Stimulated activated CD8-positive, alpha-beta memory T cell treated with anti-CD3 and anti-CD28 coated beads, Interleukin-2, amount 100 ng/mL, for 1 hour (primary cell): Measurements from ENCODE around the gene CRYGS.
"Not testable (repeated sequence)": the region's sequence is repeated elsewhere in the genome, so short reads cannot be mapped to it uniquely, and the experiment has no call there.

ENCODE experiments used
- DNase-seq, 2 donors: peaks; one replicate each; pipeline ENCODE4 v3.0.0-alpha.2; 2020; ENCODE audit warnings: low read depth in 2 of 2

The CRYGS gene

GRCh38 chr3:186552408-186553031 is 8.3 kb upstream of the CRYGS start:
- DNase-seq, result no peak

GRCh38 chr3:186551387-186551786 is 7.2 kb upstream of the CRYGS start:
- DNase-seq, result no peak

DNA sequence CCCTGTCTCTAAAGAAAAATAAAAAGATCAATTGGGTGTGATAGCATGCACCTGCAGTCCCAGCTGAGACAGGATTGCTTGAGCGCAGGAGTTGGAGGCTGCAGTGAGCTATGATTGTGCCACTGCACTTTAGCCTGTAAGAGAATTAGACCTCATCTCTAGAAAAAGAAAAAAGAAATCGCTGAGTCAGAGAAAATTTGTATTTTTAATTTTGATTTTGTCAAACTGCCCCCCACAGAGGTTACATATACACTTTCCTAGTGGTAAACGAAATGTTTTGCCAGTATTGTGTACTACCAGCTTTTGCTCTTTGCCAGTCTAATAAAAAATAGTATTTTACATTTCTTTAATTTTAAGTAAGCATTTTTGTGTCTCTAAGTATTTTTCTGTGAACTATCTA is 5.3 kb upstream of the CRYGS start:
- no peak for DNase-seq

GRCh38 chr3:186540835-186541226 is 3.3 kb downstream of the CRYGS start:
- DNase-seq, result no peak

GRCh38 chr3:186540221-186540834 is 3.9 kb downstream of the CRYGS start:
- DNase-seq, result peak; percentile 63 to 66

- no peak for DNase-seq
Measured at GRCh38 chr3:186538779-186539178, 5.4 kb downstream of the CRYGS start.

DNA sequence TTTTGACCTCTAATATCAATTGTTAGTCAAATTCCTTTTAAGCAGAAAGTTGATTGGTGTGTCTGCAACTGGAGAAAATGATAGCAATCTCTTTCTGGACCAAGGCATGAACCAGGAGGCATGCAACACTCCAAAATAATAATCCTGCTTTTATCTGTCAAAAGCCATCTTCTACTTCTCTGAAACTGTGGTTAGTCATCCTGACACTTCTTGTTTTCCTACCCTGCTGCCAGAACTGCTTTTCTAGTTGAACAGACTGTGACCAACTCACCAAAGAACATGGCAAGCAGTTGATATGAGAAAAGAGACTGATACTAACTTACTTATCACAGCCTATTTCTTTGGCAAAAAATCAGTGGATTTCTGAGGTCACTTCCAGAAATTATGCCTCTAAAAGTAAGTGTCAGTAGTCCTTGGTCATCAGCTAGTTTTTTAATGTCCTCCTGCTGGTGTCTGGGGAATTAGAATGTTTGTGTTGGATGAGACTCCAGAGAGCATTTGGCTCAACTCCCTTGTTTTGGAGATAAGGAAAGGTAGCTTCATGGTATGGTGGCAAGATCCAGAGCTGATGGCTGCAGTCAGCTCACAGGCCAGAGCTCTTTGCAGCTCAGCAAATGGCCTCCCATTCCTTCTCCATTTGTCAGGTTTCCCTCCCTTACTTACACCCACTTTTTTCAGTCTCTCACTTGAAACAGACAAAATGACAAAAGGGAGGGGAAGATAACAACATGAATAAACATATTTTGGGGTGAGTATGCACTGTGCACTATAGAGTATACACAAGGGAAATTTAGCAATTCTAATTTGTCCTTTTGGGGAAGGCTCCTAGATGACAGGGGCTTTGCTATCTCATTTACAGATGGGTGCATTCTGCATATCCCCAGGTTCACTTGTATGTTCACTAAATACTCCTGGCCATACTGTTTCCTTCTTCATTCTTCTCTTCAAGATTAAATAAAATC is 7.0 kb downstream of the CRYGS start:
- no peak for DNase-seq

- DNase-seq, result no peak
Measured at GRCh38 chr3:186534113-186534669, 10.0 kb downstream of the CRYGS start.

GRCh38 chr3:186532598-186533072 is 11.5 kb downstream of the CRYGS start:
- no peak for DNase-seq

GRCh38 chr3:186531694-186532093 is 12.5 kb downstream of the CRYGS start:
- not testable (repeated sequence) for DNase-seq

GRCh38 chr3:186530415-186530814 is 13.8 kb downstream of the CRYGS start:
- no peak for DNase-seq

GRCh38 chr3:186529201-186529999 is 14.8 kb downstream of the CRYGS start:
- no peak for DNase-seq

- DNase-seq, result no peak
Measured at GRCh38 chr3:186526256-186526606, 17.9 kb downstream of the CRYGS start.

DNA sequence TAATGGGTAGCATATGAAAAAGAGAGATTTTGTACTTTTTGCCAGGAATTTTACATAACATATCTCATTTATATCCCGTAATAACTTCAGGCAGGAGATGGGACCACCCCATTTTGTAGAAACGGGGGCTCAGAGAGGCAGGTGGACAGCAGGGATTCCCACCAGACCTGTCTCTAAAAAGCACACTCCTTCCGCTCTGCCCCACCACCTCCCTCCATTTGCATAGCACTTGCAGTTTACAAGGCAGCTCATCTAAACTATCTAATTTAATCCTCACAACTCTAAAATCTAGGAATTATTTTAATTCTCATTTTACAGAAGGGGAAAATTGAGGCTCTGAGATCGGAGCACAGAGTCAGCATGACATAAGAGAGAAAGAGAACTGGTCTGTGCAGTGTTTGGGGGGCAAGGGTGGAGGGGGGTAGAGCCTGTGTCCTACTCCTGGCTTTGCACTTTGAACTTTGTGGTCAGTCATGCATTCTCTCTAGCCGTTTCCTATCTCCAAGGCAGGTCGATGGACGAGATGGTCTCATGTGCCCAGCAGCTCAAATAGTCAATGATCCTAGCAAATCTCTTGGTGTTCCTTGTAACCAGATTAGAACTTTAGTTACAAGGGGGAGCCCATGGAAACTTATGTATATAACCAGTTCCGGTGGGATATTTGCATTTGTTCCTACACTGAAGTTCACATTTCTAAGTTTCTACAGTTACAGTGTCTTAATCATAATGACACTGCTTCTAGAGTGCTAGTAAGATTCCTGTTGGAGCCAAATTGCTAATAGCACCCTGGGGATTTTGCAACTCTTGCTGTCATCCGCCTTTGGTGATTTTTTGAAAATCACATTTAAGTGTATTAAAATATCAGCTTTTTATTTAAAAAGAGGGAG is 18.6 kb downstream of the CRYGS start:
- DNase-seq, result no peak

GRCh38 chr3:186524616-186525015 is 19.6 kb downstream of the CRYGS start:
- no peak for DNase-seq

GRCh38 chr3:186523434-186523833 is 20.7 kb downstream of the CRYGS start:
- DNase-seq, result no peak

DNA sequence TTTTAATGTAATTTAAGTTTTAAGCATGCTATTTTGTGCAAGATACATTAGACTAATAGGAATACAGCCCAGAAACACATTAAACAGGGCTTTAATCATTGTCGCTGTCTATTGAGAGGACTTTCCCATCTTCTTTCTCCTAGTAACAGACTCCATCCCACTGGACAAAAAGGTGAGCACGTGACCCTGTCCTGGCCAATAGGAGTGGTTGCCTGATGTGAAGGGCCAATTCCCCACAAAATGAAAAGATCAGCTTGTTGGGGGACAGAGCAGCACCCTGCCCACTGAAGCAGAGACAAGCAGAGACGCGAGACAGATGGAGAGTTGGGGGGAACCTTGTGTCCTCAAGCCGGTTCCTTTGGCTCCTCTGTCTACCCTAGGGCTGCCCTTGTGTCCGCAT is 21.2 kb downstream of the CRYGS start:
- no peak for DNase-seq

DNA sequence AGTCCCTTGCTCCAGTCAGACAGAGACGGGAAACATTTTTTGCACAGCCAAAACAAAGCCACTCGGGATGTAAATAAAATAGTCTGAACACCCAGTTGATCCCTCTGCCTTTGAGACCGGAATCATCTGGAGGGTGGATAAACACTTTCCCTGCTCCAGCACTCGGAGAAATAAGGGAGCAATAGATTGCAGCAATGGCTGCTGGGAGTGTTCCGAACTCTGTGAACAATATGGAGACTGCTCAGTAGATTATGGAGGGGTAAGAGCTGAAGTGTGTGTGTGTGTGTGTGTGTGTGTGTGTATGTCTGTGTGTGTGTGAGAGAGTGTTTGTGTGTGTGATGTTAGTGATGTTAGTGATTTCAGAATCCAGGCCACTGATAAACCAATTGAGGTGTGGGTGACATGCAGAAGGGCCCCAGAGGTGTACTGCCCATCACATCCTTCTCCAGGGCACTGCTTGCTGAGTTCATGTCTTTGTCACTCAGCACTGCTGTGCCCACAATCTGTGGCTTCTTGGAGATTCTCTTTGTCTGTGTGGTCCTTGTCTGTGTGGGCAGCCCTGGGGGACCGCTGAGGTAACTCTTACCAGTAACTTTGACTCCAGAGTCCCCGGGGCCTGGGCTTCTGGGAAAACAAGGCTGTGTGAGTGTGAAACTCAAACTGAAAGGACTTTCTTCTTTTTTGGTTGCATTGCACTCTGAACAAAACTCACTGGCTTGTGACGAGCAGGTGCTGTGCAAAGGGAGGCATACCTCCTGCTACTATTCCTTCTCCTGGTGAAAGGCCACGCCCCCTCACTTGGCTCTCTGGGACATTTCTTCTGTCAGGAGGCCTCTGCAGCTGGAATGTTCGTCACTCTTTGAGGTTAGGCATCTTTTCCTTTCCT is 23.0 kb downstream of the CRYGS start:
- DNase-seq, result no peak

DNA sequence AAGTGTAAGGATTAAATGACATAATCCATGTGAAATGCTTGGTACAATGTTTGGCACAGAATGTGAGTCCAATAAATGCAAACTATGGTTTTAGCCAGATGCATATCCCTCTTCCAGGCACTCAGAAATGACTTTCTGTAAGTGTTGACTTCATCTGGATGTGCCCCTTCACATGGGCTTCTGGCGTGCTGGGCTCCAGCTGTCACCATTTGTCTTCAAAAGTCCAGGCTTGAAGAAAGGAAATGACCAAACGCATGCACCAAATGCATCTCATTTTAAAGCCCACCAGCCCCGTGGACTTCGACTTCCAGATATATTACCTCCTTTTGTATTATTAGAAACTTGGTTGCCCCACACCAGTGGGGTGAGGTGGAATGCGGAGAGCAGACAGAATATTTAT is 23.7 kb downstream of the CRYGS start:
- DNase-seq, result no peak
